Measurements from ENCODE around the gene PADI6. TPM values are rescaled to one million over a fixed set of nuclear protein-coding genes. Genes with fewer than 3 reads are reported as not detected.
"Not testable (repeated sequence)": the region's sequence is repeated elsewhere in the genome, so short reads cannot be mapped to it uniquely, and the experiment has no call there.

PADI6 gene
- total RNA-seq, 2 donors from 2014 or later = not detected

DNA sequence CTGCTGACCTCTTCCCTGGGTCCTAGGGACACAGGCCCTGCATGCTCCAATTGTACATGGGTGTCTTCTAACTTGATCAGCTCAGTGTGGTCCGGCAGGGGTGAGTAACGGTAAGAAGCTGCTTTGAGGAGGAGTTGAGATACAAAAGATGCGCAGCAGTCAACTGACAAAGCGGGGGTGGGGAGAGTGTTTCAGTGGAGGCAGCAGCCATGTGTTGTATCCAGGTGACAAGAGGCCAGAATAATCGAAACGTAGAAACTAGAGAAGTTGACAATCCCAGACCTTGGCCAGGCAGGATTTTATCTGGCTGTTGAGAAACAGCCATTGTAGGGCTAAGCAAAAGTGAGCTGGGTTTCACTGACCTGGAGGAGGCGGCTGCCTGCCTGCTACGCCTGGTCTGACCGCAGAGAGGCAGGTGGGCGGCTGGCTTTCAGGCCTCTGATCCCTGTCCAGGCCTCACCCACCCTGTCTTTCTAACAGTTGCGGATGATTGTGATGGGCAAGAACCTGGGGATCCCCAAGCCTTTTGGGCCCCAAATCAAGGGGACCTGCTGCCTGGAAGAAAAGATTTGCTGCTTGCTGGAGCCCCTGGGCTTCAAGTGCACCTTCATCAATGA lies 28.8 kb downstream of the PADI6 start:
- no peaks in the 10 kb centered on the region for H3K27me3 Mint-ChIP-seq (ENCODE audit: low read depth)
- no peak for DNase-seq
- no peaks in the 10 kb centered on the region for H3K36me3 Mint-ChIP-seq (ENCODE audit: insufficient read depth in 2 of 2)
- no peak overlapping the region for H3K4me3 Mint-ChIP-seq
- no peak for ATAC-seq (replicated peaks in 1 of 2)
- peak overlapping the region; percentile 0 for H3K27ac Mint-ChIP-seq
- no peaks in the 10 kb centered on the region for H3K4me1 Mint-ChIP-seq (ENCODE audit: low read depth)
- H3K9me3 Mint-ChIP-seq = no peaks in the 10 kb centered on the region

DNA sequence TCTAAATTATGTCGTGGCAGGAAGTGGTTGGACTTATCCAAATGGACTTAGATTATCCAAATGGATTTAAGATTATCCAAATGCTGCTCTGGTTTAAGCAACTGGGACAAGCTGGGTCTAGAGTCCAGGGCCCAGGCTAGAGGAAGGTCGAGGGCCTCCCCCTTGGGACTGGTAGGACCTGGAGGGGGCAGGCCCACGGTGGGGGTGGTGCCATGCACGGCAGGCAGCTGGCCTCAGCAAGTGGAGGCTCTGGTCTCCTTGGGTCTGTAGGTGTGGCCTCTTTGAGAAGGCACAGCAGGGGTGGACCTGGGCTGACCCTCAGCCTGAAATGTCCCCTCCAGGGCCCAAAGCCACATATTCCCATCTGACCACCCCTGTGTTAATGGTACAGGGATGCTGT lies 29.8 kb downstream of the PADI6 start:
- ATAC-seq (replicated peaks in 1 of 2) (peak; percentile 20 to 22), DNase-seq (no peak)
- no peak overlapping the region for H3K4me3 Mint-ChIP-seq
- H3K27me3 Mint-ChIP-seq (ENCODE audit: low read depth) = no peaks in the 10 kb centered on the region
- no peaks in the 10 kb centered on the region for H3K9me3 Mint-ChIP-seq
- H3K27ac Mint-ChIP-seq = no peak overlapping the region
- peaks cover 0 to 3% of the 10 kb centered on the region in 2 donors for H3K36me3 Mint-ChIP-seq (ENCODE audit: insufficient read depth in 2 of 2)
- no peaks in the 10 kb centered on the region for H3K4me1 Mint-ChIP-seq (ENCODE audit: low read depth)

DNA sequence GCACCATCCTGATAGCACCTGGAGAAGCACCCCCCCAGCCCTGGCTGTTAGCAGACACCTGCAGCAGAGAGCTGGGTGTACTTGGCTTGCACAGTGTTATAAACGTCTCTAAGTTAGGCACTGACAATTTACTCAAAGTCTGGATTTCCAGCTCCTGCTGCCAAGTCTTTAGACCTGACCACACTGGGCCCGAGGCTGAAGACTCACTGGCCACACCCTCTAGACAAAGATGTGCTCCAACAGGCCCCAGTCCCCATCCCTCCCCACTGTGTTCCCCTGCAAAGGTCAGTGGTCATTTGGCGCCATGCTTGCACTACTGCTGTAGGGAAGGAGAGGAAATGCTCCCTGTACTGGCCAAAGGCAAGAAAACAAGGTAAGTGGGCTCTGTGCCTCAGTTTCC lies 31.1 kb downstream of the PADI6 start:
- H3K27ac Mint-ChIP-seq = no peak overlapping the region
- H3K4me1 Mint-ChIP-seq (ENCODE audit: low read depth) = no peaks in the 10 kb centered on the region
- DNase-seq (no peak), ATAC-seq (replicated peaks in 1 of 2) (no peak)
- no peaks in the 10 kb centered on the region for H3K27me3 Mint-ChIP-seq (ENCODE audit: low read depth)
- H3K36me3 Mint-ChIP-seq (ENCODE audit: insufficient read depth in 2 of 2) = peaks cover 0 to 14% of the 10 kb centered on the region in 2 donors
- no peaks in the 10 kb centered on the region for H3K9me3 Mint-ChIP-seq
- H3K4me3 Mint-ChIP-seq = no peak overlapping the region

DNA sequence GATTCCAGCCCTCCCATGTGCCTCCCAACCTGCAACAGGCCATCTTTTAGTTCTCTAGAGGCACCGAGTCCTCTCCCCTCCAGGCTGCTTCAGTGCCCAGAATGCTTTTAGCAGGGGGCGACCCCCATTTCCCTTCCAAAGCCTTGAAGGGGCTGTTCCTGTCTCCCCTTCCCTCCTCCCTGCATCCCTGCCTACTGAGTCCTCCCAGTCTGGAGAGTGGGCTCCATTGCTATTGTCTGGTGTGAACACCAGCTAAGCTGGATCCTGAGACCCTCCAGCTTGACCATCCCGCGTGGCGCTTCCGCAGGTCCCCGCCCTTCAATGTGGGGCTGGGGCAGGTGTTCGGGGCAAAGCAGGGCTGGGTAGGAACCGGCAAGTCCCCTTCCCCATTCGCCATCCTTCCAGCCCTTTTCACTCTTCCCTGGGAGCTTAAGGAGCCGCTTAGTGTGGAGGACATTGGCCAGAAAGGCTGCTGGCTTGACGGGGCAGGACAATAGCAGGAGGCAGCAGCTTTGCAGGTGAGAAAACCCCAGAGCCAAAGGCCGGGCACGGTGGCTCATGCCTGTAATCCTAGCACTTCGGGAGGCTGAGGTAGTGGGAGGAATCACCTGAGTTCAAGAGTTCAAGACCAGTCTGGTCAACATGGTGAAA lies 32.2 kb downstream of the PADI6 start:
- no peak overlapping the region for H3K27ac Mint-ChIP-seq
- ATAC-seq (replicated peaks in 1 of 2) (no peak), DNase-seq (no peak)
- H3K9me3 Mint-ChIP-seq = no peaks in the 10 kb centered on the region
- H3K27me3 Mint-ChIP-seq (ENCODE audit: low read depth) = no peaks in the 10 kb centered on the region
- H3K36me3 Mint-ChIP-seq (ENCODE audit: insufficient read depth in 2 of 2) = peaks cover 2 to 23% of the 10 kb centered on the region in 2 donors
- no peak overlapping the region for H3K4me3 Mint-ChIP-seq
- H3K4me1 Mint-ChIP-seq (ENCODE audit: low read depth) = no peaks in the 10 kb centered on the region

DNA sequence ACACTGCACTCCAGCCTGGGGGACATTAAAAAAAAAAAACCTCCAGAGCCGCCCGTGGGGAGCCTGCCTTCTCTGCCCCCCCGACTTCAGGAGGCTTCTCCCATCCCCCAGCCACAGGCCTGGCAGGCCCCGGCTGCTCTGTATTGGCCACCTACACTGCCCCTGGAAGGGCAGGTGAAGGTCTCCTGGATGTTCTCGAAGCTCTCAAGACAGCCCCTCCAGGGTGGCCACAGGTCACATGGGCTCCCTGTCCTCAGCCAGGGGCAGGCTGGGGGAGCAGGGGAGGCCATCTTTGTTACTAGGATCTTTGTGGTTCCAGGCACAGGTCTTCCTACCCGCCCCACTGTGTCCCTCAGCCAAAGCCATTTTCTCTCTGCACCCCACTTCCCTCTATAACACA lies 32.8 kb downstream of the PADI6 start:
- H3K9me3 Mint-ChIP-seq = no peaks in the 10 kb centered on the region
- no peak for ATAC-seq (replicated peaks in 1 of 2)

DNA sequence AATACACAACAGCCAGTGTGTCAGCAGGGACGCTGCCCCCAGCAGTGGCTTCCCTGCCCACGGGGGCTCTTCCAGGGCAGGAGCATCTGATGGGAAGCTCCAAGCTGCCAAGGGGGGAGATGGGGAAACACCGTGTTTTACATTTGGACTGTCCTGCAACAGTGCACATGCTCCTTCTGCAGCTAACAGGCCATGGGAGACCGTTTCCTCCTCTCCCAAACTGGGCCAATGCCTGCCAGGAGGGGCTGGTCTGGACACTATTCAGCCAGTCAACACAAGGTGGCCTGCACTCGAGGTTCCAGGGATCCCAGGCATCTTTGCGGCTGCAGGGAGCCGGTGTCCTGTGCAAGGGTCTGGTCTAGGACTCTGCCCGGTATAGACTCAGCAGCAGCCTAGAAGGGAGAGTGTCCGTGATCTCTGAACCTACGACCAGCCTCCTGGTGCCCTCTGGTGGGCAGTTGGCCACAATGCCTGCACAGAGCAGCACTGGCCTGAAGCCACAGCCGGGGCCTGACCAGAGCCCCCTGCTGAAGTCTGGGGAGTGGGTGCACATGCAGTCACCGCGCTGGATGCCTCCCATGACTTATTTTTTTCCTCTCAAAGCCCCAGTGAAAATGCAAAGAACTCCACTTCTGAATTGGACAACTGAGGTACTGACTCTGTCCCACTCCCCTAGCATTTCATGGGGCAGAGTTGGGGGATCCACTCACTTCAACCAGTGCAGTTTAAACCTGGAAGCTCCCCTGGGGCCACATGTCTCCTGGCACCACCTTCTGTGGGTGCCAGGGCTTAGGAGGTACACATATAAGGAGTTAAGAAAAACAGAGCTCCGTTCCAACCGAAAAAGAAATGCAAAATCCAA lies 34.1 kb downstream of the PADI6 start:
- DNase-seq (peak; percentile 55 to 56), ATAC-seq (replicated peaks in 1 of 2) (peak; percentile 56 to 62)
- H3K9me3 Mint-ChIP-seq = no peaks in the 10 kb centered on the region
- no peaks in the 10 kb centered on the region for H3K27me3 Mint-ChIP-seq (ENCODE audit: low read depth)
- no peak overlapping the region for H3K4me3 Mint-ChIP-seq
- H3K27ac Mint-ChIP-seq = no peak overlapping the region
- H3K4me1 Mint-ChIP-seq (ENCODE audit: low read depth) = no peaks in the 10 kb centered on the region
- peaks cover 5 to 35% of the 10 kb centered on the region in 2 donors for H3K36me3 Mint-ChIP-seq (ENCODE audit: insufficient read depth in 2 of 2)

More for the DNA sequence above, 32.8 kb downstream of the PADI6 start:
- no peak overlapping the region for H3K4me3 Mint-ChIP-seq
- no peak for DNase-seq
- H3K4me1 Mint-ChIP-seq (ENCODE audit: low read depth) = no peaks in the 10 kb centered on the region
- no peaks in the 10 kb centered on the region for H3K27me3 Mint-ChIP-seq (ENCODE audit: low read depth)
- H3K27ac Mint-ChIP-seq = no peak overlapping the region
- peaks cover 5 to 27% of the 10 kb centered on the region in 2 donors for H3K36me3 Mint-ChIP-seq (ENCODE audit: insufficient read depth in 2 of 2)

DNA sequence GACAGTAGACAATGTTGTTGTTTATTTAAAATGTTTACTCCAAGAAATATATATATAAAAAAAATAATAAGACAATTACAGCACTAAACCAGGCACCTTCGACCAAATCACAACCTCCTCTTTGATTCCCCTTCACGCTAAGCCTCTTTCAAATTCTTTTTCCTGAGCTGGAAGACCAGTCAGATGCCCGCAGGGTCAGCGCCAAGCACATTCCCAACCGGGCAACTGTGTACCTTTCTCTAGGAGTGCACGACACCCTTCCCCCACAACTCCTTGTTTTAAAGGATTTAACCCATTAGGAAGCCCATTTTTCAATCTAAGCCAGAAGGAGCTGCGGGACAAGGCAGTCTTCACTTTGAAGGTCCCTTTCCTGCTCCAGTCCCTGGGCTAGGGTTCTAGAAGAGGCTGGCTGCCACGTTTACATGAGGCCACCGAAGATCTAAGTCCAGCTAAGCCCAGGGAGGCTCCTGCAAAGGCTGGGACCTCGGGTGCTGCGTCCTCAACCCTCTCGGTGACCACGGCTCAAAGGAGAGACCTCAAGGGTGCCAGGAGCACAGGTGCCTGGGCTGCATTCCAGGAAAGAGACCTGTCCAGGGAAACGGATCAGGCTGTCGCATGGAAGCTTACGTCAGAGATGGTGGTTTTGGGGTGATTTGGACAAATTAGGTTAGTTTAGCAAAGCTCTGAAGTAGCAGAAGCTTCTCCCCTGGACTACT lies 34.9 kb downstream of the PADI6 start:
- ATAC-seq (replicated peaks in 1 of 2); H3K27ac Mint-ChIP-seq; DNase-seq; H3K27me3 Mint-ChIP-seq (ENCODE audit: low read depth); H3K4me1 Mint-ChIP-seq (ENCODE audit: low read depth); H3K9me3 Mint-ChIP-seq; H3K4me3 Mint-ChIP-seq: not testable (repeated sequence)
- H3K36me3 Mint-ChIP-seq (ENCODE audit: insufficient read depth in 2 of 2) = peaks cover 5 to 38% of the 10 kb centered on the region in 2 donors

DNA sequence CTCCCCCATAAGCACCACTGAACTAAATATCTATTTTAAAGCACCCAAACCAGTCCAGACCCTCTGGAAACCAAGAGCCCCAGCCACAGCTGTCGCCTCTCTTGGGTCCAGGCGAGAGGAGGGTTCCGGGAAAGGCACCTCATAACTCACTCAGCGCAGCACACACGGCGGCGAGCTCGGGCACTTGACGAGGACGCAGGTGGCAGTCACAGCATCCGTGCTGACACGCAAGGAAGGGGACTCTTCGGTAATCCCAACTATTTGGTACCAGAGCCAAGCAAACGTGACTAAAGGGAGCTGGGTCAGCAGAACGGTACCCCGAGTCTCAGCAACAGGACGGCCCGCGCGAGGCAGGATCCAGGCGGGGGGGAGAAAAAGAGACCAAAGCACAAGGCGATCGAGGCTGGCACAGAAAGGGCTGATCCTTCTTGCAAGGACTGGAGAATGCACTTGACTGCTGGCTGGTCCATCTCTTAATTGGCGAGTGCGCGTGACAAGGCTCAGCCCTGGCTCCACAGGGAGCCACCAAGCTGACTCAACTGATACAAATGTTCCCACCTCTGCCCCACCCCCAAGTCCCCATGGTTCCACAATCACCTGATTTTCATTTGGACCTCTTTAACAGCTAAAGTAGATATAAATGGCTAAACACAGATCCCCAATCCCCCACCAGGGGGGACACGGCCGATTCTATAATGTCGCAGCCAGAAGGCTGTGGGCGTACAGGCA lies 36.0 kb downstream of the PADI6 start:
- not testable (repeated sequence) for H3K4me3 Mint-ChIP-seq; H3K4me1 Mint-ChIP-seq (ENCODE audit: low read depth); DNase-seq; H3K27me3 Mint-ChIP-seq (ENCODE audit: low read depth); H3K9me3 Mint-ChIP-seq; ATAC-seq (replicated peaks in 1 of 2); H3K27ac Mint-ChIP-seq
- H3K36me3 Mint-ChIP-seq (ENCODE audit: insufficient read depth in 2 of 2) = peaks cover 8 to 43% of the 10 kb centered on the region in 2 donors

DNA sequence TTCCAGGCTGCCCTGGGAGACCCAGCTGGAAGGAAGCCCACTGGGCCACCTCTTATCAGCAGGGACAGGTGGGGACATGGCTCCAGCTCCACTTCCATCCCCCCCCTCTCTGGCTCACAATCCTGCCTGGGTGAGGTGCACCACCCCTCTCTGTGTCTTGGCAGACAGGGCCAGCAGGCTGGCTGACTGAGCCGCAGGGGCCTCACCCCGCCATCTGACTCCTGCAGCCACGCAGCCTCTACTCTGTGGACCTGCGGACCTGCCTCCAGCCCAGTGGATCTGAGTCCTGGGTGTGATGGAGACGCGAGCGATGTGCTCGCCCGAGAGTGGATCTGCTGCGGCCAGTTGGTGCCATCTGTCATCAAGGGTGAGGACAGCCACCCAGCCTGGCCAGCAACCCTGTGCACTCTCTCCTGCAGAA lies 37.4 kb downstream of the PADI6 start:
- DNase-seq = no peak
- H3K9me3 Mint-ChIP-seq = no peaks in the 10 kb centered on the region
- no peak overlapping the region for H3K27ac Mint-ChIP-seq
- no peaks in the 10 kb centered on the region for H3K4me1 Mint-ChIP-seq (ENCODE audit: low read depth)
- ATAC-seq (replicated peaks in 1 of 2) = no peak
- H3K27me3 Mint-ChIP-seq (ENCODE audit: low read depth) = no peaks in the 10 kb centered on the region
- peaks cover 11 to 47% of the 10 kb centered on the region in 2 donors for H3K36me3 Mint-ChIP-seq (ENCODE audit: insufficient read depth in 2 of 2)
- H3K4me3 Mint-ChIP-seq = no peak overlapping the region

DNA sequence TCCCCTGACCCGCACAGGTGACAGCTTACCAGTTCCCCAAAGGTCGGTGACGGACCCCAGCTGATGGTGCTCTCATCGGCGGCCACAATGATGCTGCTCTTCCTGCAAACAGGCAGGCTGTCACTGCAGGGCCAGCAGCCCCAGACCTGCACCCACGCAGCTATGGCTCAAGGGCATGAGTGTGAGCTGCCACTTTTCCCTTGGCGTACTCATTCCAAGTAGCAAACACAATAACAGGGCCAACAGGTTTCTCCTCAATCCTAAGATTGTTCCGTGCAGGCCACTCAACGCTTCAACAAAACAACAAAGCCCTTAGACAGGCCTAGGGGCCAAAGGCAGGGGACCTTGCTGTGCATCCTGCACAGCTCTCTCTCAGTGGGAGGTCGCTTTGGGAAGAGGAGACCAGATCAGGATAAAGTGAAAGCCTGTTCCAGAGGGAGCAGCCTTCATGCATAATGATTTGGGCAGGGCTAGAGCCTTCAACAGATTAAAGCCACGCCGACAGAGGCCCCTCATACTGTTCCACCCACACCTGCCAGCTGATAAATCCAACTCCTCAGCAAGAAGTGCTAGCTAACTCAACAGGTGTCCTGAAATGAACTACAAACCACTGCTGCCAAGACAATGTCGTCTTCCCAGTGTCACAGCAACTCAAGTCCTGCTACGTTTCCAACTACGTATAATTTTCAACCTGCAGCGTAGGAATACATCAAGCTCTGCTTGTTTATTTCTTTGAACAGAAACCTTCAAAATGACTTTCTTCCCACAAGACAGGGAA lies 40.3 kb downstream of the PADI6 start:
- peak overlapping the region; percentile 28 for H3K27ac Mint-ChIP-seq
- peaks cover 15 to 55% of the 10 kb centered on the region in 2 donors for H3K36me3 Mint-ChIP-seq (ENCODE audit: insufficient read depth in 2 of 2)
- no peak overlapping the region for H3K4me3 Mint-ChIP-seq
- ATAC-seq (replicated peaks in 1 of 2) (no peak), DNase-seq (no peak)
- H3K9me3 Mint-ChIP-seq = no peaks in the 10 kb centered on the region
- no peaks in the 10 kb centered on the region for H3K27me3 Mint-ChIP-seq (ENCODE audit: low read depth)
- no peaks in the 10 kb centered on the region for H3K4me1 Mint-ChIP-seq (ENCODE audit: low read depth)

DNA sequence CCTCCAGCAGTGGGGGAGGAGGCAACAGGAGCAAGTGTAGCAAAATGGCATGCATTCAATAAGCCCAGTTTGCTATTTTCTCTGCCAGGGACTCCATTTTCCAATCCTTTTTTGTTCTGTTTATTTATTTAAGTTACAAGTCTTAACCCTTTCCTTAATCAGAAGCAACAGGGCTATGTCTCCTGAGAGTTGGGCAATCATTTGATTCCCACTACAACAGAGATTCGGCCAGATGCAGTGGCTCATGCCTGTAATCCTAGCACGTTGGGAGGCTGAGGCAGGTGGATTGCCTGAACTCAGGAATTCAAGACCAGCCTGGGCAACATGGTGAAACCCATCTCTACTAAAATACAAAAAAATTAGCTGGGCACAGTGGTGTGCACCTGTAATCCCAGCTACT lies 42.0 kb downstream of the PADI6 start:
- Mint-ChIP-seq H3K9me3 (no peaks in the 10 kb centered on the region), H3K27me3 (ENCODE audit: low read depth) (no peaks in the 10 kb centered on the region), H3K4me3 (no peak overlapping the region), H3K36me3 (ENCODE audit: insufficient read depth in 2 of 2) (peaks cover 13 to 49% of the 10 kb centered on the region in 2 donors), H3K27ac (no peak overlapping the region), H3K4me1 (ENCODE audit: low read depth) (no peaks in the 10 kb centered on the region)
- DNase-seq (no peak), ATAC-seq (replicated peaks in 1 of 2) (no peak)

DNA sequence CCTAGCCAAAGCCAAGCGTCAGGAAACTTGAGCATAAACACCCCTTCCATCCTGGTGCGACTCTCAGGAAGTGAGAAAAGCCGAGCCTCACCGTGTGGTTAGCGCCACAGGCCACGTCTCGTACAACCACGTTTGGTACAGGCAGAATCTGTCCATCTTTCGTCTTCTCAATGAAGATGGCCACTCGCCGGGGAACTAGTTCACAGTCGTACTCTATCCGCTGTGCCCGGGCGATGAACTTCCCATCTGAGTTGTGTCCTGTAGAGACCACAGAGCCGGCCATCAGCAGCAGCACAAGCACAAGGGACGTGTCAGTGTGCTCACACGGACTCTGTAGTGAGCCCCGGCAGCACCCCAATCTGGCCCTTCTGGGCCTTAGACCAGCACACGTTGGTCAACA lies 44.4 kb downstream of the PADI6 start:
- no peak for DNase-seq
- Mint-ChIP-seq H3K4me3 (no peak overlapping the region), H3K4me1 (ENCODE audit: low read depth) (no peaks in the 10 kb centered on the region), H3K27me3 (ENCODE audit: low read depth) (no peaks in the 10 kb centered on the region), H3K36me3 (ENCODE audit: insufficient read depth in 2 of 2) (peaks cover 14 to 48% of the 10 kb centered on the region in 2 donors), H3K27ac (no peak overlapping the region), H3K9me3 (no peaks in the 10 kb centered on the region)
- ATAC-seq (replicated peaks in 1 of 2) = no peak
